Panc1 (cell line): ENCODE results near the gene TAF4B. TPM values are rescaled to one million over a fixed set of nuclear protein-coding genes. Genes with fewer than 3 reads are reported as not detected.

ENCODE experiments used
- ATAC-seq: fragments of 200-7000 bp; cut with Tn5 transposase; 2 replicates; pipeline ENCODE4 v1.9.1; 2020; ENCODE audit warnings: mild to moderate bottlenecking, moderate library complexity
- BruUV-seq: library from RNA; stranded (reverse); fragments of 400-500 nt; replicated peaks from 2 replicates; lab custom pipeline; 2021; lab: Mats Ljungman, UMichigan
- CTCF ChIA-PET: fragments of 300-600 bp; sonication (Branson Sonifier 250); formaldehyde crosslinking; loops from one replicate; lab custom pipeline; 2022; ENCODE audit warnings: antibody characterized with exemption; lab: Charles Lee
- POLR2A ChIA-PET: fragments of 300-600 bp; sonication (Branson Sonifier 250); formaldehyde crosslinking; loops from one replicate; lab custom pipeline; 2022; ENCODE audit warnings: antibody characterized with exemption; lab: Charles Lee
- DNase-seq: peaks from one replicate; pipeline ENCODE4 v3.0.0-alpha.2; 2010; ENCODE audit warnings: low read depth, low spot score
- H3K27ac ChIP-seq: 2 replicates; pipeline ENCODE4 v1.5.1; 2011; ENCODE audit warnings: mild to moderate bottlenecking, low read length, inconsistent platforms
- H3K27me3 ChIP-seq: fragments of 200-500 bp; sonication (Bioruptor generic); 2 replicates; pipeline ENCODE4 v1.6.0; 2014; ENCODE audit warnings: low read length, inconsistent platforms; ENCODE audit not compliant: control insufficient read depth, insufficient read depth
- H3K36me3 ChIP-seq: fragments of 200-500 bp; sonication (Bioruptor generic); 2 replicates; pipeline ENCODE4 v1.5.1; 2014; ENCODE audit warnings: inconsistent platforms, mild to moderate bottlenecking, low read length, moderate library complexity; ENCODE audit not compliant: control insufficient read depth, insufficient read depth
- H3K4me1 ChIP-seq: 2 replicates; pipeline ENCODE4 v1.5.1; 2011; ENCODE audit warnings: inconsistent platforms, mild to moderate bottlenecking, low read length, moderate library complexity; ENCODE audit not compliant: control insufficient read depth, insufficient read depth
- H3K4me3 ChIP-seq, 2 experiments: 2 replicates each; pipeline ENCODE4 v1.5.1; 2011 to 2012; ENCODE audit warnings: low read depth in 2 of 2, low read length in 2 of 2, mild to moderate bottlenecking in 2 of 2, inconsistent platforms in 1 of 2, moderate library complexity in 1 of 2
- H3K9me3 ChIP-seq: fragments of 200-500 bp; sonication (Bioruptor generic); 2 replicates; pipeline ENCODE4 v1.5.1; 2014; ENCODE audit warnings: low read depth, mild to moderate bottlenecking, inconsistent platforms, low read length, moderate library complexity; ENCODE audit not compliant: control insufficient read depth, insufficient read depth
- POLR2AphosphoS5 ChIP-seq: IDR thresholded peaks from 2 replicates; pipeline ENCODE4 v1.6.1; 2012; ENCODE audit warnings: mild to moderate bottlenecking, low read depth, low read length, moderate library complexity
- SIN3A ChIP-seq: IDR thresholded peaks from 2 replicates; pipeline ENCODE4 v1.6.1; 2012; ENCODE audit warnings: low read depth, mild to moderate bottlenecking, low read length, moderate library complexity, borderline replicate concordance; ENCODE audit not compliant: insufficient read depth
- TCF7L2 ChIP-seq: IDR thresholded peaks from 2 replicates; pipeline ENCODE4 v1.6.1; 2011; ENCODE audit warnings: mild to moderate bottlenecking, low read depth, low read length, inconsistent platforms
- in situ Hi-C: cut with HindIII; loops from 2 replicates; pipeline ENCODE4 v1.10.0; 2016; ENCODE audit warnings: low sequenced_read_pairs, low pct_unique_long_range_greater_than_20kb
- intact Hi-C: fragments of 100-400 bp; cut with micrococcal nuclease; formaldehyde crosslinking; loops from one replicate; pipeline ENCODE4 v1.10.0; 2022; ENCODE audit not compliant: unreplicated experiment
- total RNA-seq: library from RNA; stranded (reverse); gene quantifications from one replicate; pipeline ENCODE4 v1.2.1, GENCODE V29; 2021; ENCODE audit not compliant: unreplicated experiment
- TF ChIP-seq, protein P1 (sequence below), 2 experiments: IDR thresholded peaks; 2 replicates each; pipeline ENCODE4 v1.6.1; 2011 to 2012; ENCODE audit warnings: low read depth in 2 of 2, control low read depth in 1 of 2, low read length in 1 of 2, mild to moderate bottlenecking in 1 of 2, moderate library complexity in 1 of 2; ENCODE audit not compliant: insufficient read depth in 1 of 2
- TF ChIP-seq, protein P2 (sequence below): fragments of 450-650 bp; IDR thresholded peaks from 2 replicates; pipeline ENCODE4 v1.5.1; 2017; ENCODE audit warnings: mild to moderate bottlenecking

TAF4B gene
- total RNA-seq, 1 experiment from 2014 or later: 8.0 TPM

DNA sequence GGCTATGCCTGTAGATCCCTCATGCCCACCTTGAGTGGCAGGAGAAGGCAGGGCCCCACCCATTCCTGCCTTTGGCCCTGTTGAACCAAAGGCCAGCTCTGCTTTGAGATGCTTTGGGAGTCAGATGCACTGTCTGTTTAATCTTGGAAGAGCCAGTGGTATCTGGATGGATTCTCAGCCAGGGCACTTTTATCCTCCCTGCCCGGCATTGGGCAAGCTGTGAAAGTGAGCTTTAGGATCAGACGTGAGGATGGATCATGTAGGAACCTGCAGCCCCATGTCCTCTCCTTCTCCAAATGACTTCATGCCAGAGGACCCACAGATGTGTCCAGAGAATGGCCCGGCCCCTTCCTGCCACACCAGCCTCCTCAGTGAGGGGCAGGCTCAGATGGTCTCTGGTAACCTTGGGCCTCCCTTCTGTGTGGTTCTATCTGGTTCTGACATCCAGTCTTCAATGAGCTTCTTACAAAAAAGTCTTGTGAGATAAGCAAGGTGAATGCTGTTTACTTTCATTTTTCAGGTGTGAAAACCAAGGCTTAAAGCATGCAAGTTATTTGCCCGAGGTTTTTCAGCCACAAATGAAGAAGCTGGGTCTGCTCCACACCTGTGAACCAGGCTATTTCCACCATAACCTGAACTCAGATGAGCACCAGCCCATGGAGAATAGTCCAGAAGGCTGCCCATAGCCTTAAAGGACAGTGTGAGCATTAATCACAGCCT, 198.3 kb downstream of the TAF4B start:
- H3K27ac ChIP-seq: no peak overlapping the region
- DNase-seq: no peak
- no TSS peak for BruUV-seq
- ChIA-PET POLR2A (no interaction called here), CTCF (no interaction called here)
- intact Hi-C loops (no loop called here), in situ Hi-C loops (no loop called here)
- TF ChIP-seq SIN3A: no peak
- TF ChIP-seq, protein P1, sequence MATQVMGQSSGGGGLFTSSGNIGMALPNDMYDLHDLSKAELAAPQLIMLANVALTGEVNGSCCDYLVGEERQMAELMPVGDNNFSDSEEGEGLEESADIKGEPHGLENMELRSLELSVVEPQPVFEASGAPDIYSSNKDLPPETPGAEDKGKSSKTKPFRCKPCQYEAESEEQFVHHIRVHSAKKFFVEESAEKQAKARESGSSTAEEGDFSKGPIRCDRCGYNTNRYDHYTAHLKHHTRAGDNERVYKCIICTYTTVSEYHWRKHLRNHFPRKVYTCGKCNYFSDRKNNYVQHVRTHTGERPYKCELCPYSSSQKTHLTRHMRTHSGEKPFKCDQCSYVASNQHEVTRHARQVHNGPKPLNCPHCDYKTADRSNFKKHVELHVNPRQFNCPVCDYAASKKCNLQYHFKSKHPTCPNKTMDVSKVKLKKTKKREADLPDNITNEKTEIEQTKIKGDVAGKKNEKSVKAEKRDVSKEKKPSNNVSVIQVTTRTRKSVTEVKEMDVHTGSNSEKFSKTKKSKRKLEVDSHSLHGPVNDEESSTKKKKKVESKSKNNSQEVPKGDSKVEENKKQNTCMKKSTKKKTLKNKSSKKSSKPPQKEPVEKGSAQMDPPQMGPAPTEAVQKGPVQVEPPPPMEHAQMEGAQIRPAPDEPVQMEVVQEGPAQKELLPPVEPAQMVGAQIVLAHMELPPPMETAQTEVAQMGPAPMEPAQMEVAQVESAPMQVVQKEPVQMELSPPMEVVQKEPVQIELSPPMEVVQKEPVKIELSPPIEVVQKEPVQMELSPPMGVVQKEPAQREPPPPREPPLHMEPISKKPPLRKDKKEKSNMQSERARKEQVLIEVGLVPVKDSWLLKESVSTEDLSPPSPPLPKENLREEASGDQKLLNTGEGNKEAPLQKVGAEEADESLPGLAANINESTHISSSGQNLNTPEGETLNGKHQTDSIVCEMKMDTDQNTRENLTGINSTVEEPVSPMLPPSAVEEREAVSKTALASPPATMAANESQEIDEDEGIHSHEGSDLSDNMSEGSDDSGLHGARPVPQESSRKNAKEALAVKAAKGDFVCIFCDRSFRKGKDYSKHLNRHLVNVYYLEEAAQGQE (IDR thresholded peaks at IDR 0.05; ENCODE audit: insufficient read depth in 1 of 2, low read depth in 2 of 2, low read length in 1 of 2): no peak
- H3K9me3 ChIP-seq: no peaks in the 10 kb centered on the region
- no peaks in the 10 kb centered on the region for H3K36me3 ChIP-seq
- H3K4me3 ChIP-seq: no peak overlapping the region
- ATAC-seq: no peak
- no peaks in the 10 kb centered on the region for H3K4me1 ChIP-seq
- no peaks in the 10 kb centered on the region for H3K27me3 ChIP-seq

DNA sequence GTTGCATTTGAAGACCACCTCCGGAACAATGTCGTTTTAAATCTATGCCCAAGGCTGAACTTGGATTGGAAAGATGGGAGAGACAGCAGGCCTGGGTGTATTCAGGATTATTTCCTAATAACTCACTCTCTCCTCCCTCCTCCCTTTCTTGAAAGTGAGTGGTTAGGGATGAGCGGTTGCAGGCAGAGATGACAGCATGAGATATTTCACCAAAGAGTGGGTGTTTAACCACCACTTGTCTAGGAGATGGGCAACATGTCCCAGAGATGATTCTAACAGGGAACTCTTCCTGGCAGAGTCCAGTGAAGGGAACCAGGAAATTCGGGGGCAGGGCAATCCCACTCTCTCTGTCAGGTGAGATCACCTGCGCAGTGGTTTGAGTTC, 198.9 kb downstream of the TAF4B start:
- Histone ChIP-seq H3K4me1 (no peaks in the 10 kb centered on the region), H3K27ac (no peak overlapping the region), H3K4me3 (no peak overlapping the region), H3K27me3 (no peaks in the 10 kb centered on the region), H3K9me3 (no peaks in the 10 kb centered on the region), H3K36me3 (no peaks in the 10 kb centered on the region)
- BruUV-seq: no TSS peak
- TF ChIP-seq, protein P1 (IDR thresholded peaks at IDR 0.05; ENCODE audit: insufficient read depth in 1 of 2, low read depth in 2 of 2, low read length in 1 of 2): no peak
- TF ChIP-seq SIN3A (no peak), TCF7L2 (no peak), POLR2AphosphoS5 (no peak)
- TF ChIP-seq, protein P2, sequence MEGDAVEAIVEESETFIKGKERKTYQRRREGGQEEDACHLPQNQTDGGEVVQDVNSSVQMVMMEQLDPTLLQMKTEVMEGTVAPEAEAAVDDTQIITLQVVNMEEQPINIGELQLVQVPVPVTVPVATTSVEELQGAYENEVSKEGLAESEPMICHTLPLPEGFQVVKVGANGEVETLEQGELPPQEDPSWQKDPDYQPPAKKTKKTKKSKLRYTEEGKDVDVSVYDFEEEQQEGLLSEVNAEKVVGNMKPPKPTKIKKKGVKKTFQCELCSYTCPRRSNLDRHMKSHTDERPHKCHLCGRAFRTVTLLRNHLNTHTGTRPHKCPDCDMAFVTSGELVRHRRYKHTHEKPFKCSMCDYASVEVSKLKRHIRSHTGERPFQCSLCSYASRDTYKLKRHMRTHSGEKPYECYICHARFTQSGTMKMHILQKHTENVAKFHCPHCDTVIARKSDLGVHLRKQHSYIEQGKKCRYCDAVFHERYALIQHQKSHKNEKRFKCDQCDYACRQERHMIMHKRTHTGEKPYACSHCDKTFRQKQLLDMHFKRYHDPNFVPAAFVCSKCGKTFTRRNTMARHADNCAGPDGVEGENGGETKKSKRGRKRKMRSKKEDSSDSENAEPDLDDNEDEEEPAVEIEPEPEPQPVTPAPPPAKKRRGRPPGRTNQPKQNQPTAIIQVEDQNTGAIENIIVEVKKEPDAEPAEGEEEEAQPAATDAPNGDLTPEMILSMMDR: no peak
- DNase-seq: no peak
- intact Hi-C loops: no loop called here
- ChIA-PET POLR2A (no interaction called here), CTCF (no interaction called here)
- ATAC-seq: no peak
- in situ Hi-C loops: no loop called here
